HG03520 (cell line): ENCODE measurements around the gene DCAF15.
A peak's percentile ranks its signal among the peaks of the same experiment; 100 is the strongest.

Source experiments
- ATAC-seq: cut with Tn5 transposase; IDR thresholded peaks from one replicate; pipeline ENCODE4 v1.9.1; 2021; ENCODE audit warnings: mild to moderate bottlenecking, moderate library complexity; ENCODE audit not compliant: unreplicated experiment

DCAF15 gene

DNA sequence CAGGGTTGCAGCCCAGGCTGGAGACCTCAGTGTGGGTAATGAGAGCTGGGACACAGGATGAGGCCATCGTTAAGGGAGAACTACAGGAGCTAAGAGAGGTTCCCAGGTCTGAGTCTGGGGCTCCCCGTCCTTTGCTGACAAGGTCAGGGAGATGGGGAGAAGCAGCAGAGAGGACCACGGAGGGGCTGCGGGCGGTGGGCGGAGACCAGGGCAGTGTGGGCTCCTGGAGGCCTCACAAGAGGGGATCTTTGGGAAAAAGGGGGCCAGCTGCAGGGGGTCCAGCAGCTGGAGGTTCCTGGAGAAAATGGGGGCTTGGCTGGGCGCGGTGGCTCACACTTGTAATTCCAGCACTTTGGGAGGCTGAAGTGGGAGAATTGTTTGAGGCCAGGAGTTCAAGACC, 37.8 kb downstream of the DCAF15 start:
- ATAC-seq, result no peak

GRCh38 chr19:13992025-13992424, 39.7 kb downstream of the DCAF15 start:
- ATAC-seq, result no peak

GRCh38 chr19:13993590-13994300, 41.4 kb downstream of the DCAF15 start:
- ATAC-seq, result no peak

- no peak for ATAC-seq
These were observed 42.9 kb downstream of the DCAF15 start for GRCh38 chr19:13995017-13995728.

- ATAC-seq, result no peak
These were observed 43.8 kb downstream of the DCAF15 start for GRCh38 chr19:13995878-13996765.

- no peak for ATAC-seq
These were observed 44.8 kb downstream of the DCAF15 start for GRCh38 chr19:13996928-13997630.

GRCh38 chr19:13997631-13997962, 45.3 kb downstream of the DCAF15 start:
- ATAC-seq, result no peak

DNA sequence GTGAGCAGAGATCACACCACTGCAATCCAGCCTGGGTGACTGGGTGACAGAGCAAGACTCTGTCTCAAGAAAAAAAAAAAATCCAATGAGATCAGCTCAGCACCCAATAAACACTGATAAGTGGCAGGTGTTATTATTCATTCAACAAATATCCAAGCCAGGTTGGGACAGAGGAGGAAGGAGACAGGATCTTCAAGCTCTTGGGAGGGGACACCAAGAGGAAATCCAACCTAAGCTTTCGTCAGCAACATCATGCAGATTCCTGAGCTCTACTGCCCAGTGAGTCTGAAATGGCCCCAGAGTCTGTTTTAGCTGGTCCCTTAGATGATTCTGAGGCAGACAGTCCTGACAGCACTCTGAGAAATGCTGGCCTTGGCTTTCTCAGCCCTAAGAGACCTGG, 46.1 kb downstream of the DCAF15 start:
- no peak for ATAC-seq

DNA sequence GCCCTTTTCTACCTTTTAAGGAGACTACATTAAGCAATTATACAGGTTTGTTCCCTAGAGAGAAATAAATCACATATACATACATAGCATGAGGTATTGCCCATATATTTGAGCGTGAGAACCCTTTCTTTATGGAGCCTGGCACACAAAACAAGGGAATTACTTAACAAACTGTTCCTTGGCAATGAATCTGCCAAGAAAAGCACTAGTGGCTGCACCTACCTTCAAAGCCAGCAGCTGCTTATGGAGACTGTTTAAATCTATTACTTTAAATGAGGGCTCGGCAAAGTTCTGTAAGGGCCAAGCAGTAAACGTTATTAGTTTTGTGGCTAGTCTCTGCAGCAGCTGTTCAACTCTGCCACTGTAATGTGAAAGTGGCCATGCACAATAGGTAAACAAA, 46.8 kb downstream of the DCAF15 start:
- no peak for ATAC-seq

GRCh38 chr19:14000691-14001375, 48.5 kb downstream of the DCAF15 start:
- no peak for ATAC-seq

GRCh38 chr19:14002571-14003250, 50.4 kb downstream of the DCAF15 start:
- ATAC-seq, result no peak

DNA sequence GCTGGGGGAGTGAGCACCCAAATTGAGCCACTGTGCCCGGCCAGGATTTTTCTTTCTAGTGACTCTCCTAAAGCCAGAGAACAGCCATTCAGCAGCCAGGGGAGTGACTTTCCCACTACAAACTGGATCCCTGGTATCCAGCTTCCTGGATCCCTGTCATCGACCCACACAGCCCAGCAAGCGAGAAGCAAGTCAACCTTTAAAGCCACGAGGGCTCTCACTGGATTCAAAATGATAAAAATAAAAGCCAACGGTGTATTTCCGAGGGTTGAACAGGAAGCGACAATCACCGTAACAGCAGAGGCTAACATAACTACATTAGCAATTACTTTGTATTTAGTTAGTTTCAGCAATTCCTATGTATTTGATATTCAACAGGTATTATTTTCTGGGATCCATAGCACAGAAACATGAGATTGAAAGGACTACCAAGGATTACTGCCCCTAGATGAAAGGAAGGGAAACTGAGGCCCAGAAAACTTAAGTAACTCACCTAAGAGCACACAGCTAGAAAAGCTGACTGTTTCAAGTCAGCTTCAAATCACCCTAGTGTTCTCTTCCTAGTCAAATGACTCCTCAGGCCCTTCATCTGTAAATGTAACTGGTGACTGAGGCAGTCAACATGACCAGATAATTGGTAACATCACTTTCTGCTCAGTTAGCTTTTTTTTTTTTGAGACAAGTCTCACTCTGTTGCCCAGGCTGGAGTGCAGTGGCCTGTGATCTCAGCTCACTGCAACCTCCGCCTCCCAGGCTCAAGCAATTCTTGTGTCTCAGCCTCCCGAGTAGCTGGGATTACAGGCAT, 51.1 kb downstream of the DCAF15 start:
- no peak for ATAC-seq

DNA sequence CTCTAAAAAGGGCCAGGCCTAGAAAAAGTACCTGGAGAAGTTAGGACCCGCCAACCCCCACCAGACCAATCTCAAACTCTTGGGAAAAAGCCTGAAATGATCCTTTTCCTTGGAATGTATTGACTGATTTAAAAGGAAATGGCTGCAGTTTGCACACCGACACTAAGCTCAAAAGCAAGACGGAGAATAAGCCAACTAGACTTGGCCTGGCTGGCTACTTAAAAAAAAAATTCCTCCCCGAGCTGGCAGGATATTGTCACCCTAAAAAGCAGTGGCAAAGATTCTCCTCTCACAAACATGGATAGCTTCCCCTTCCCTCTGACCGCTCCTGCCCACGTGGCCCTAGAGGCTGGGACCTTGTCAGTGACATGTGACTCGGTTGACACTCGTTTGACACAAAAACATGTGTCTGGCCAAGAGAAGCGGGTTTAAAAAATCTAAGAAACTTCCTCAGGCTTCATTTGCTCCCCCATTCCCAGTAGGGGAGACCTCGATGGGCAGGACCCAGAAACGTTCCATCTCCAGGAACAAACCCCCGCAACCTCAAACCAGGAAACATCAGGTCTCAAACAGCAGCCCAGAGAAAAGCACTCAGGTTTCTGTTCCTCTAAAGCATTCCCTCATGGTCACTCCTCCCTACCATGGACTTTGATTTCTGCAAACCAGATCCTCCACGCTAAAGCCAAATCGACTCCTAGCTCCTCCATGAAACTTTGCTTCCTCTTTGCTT, 52.5 kb downstream of the DCAF15 start:
- ATAC-seq, result no peak

- peak; percentile 26 for ATAC-seq
These were observed 53.2 kb downstream of the DCAF15 start for GRCh38 chr19:14005349-14006084.

DNA sequence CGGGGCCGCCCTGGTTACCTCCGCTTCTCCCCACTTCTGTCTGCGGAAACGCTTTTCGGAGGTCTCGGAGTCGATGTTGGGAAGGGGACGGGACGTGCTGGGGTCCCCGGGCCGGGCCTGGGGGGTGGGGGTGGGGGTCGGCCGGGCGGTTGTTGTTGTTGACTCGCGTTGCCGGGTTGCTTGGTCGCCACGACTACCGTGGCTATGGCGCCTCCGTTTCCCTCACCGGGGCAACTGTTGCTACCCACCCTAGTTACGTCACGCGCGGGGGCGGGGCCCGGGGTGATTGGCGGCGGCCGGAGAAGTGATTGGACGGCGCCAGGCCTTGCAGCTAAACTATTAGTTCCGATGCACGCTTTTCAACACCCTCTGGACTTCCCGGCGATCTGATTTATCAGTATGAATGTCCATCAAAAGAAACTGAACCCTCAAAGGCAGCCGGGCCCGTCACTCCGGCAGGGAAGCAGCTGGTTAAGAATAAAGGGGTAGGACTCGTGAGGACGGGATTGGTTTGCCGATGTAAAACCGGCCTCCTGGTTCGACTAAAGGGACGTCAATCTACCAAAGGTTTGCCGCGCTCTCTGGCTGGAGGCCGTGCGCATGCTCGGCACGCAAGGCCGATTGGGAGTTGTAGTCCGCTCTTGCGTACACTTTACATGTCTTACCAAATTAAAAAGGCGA, 53.9 kb downstream of the DCAF15 start, which contains the start of gene RFX1:
Gene RFX1, minus strand, starts transcription at position 236 of the 681 bp plus-strand sequence. CDS start 12,477 bp downstream, outside the sequence.
- peak; percentile 68 for ATAC-seq

DNA sequence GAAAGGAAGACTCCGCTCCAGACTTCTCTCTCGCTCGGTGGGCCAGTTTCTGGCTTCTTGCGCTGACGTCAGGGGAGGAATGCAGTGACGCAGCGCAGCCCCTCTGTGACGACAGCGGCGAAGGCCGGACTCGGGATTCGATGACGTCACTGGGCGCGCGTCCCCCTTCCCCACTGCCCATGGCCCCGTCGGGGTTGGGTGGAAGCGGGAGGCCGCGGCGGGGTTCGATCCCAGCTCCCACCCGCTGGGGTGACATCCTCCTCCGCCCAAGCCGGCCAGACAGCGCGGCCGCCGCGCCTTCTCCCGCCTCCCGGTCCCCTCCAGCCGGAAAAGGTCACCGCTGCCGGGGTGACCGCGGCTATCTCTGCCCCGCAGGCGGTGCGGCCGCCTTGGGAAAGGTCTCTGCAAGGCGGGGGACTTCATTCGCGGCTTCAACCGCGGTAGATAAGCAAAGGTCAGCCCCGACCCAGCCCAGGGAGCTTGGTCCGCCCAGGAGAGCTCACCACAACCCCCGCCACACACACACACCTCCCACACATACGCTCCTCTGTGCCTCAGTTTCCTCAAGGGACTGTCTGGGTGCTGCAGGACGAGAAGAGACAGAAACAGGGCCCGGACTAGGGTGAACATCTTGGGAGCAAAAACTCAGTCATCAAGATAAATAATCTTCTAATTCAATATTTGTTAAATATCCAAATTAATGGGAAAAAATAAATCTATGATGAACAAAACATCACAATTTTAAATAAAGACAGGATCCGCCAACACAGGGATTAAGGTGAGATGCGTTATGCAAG, 54.7 kb downstream of the DCAF15 start:
- peak; percentile 28 for ATAC-seq
